K562 (cell line): ENCODE measurements around the gene IGSF3. TPM values are rescaled to one million over a fixed set of nuclear protein-coding genes. Genes with fewer than 3 reads are reported as not detected.
A peak's percentile ranks its signal among the peaks of the same experiment; 100 is the strongest.

Experiments used
- BCLAF1 ChIP-seq, 2 experiments: fragments of 450-650 bp in 1 of 2; IDR thresholded peaks; 2 replicates each; pipeline ENCODE4 v1.6.1; 2011 to 2017; ENCODE audit warnings: low read depth in 2 of 2, antibody characterized with exemption in 1 of 2, borderline replicate concordance in 1 of 2, low read length in 1 of 2, mild to moderate bottlenecking in 1 of 2, mixed read lengths in 1 of 2; ENCODE audit not compliant: control insufficient read depth in 1 of 2
- CBX5 ChIP-seq: IDR thresholded peaks from 2 replicates; pipeline ENCODE4 v1.6.1; 2014; ENCODE audit warnings: low read depth, borderline replicate concordance
- CTBP1 ChIP-seq: fragments of 450-650 bp; IDR thresholded peaks from 2 replicates; pipeline ENCODE4 v1.6.1; 2016; ENCODE audit warnings: borderline replicate concordance
- E2F1 ChIP-seq: sonication (generic); formaldehyde crosslinking; IDR thresholded peaks from 2 replicates; pipeline ENCODE4 v1.8.1; 2023; ENCODE audit warnings: mild to moderate bottlenecking, missing genetic modification reagents, moderate library complexity
- E2F3 ChIP-seq: fragments of 250-450 bp; sonication (Bioruptor Pico); IDR thresholded peaks from 2 replicates; pipeline ENCODE4 v1.4.0; 2020; ENCODE audit warnings: mild to moderate bottlenecking
- EWSR1 ChIP-seq: fragments of 450-650 bp; IDR thresholded peaks from 2 replicates; pipeline ENCODE4 v1.6.1; 2018; ENCODE audit warnings: borderline replicate concordance, mild to moderate bottlenecking, low read depth, moderate library complexity; ENCODE audit not compliant: partially characterized antibody
- HEY1 ChIP-seq: fragments of 250-450 bp; sonication (Bioruptor Pico); IDR thresholded peaks from 2 replicates; pipeline ENCODE4 v1.5.0; 2020; ENCODE audit warnings: mild to moderate bottlenecking, moderate library complexity, borderline replicate concordance
- HIVEP1 ChIP-seq: fragments of 250-450 bp; sonication (Bioruptor Pico); IDR thresholded peaks from 2 replicates; pipeline ENCODE4 v1.4.0; 2020; ENCODE audit warnings: mild to moderate bottlenecking
- KDM1A ChIP-seq, 2 experiments: fragments of 450-650 bp; IDR thresholded peaks; 2 replicates each; pipeline ENCODE4 v1.6.1; 2016; ENCODE audit warnings: mild to moderate bottlenecking in 2 of 2
- KLF6 ChIP-seq: fragments of 250-450 bp; sonication (Bioruptor Pico); IDR thresholded peaks from 2 replicates; pipeline ENCODE4 v1.4.0; 2020; ENCODE audit warnings: mild to moderate bottlenecking, moderate library complexity, borderline replicate concordance
- L3MBTL2 ChIP-seq: fragments of 450-650 bp; IDR thresholded peaks from 2 replicates; pipeline ENCODE4 v1.6.1; 2016; ENCODE audit warnings: mild to moderate bottlenecking, moderate library complexity
- MTA1 ChIP-seq: fragments of 450-650 bp; IDR thresholded peaks from 2 replicates; pipeline ENCODE4 v1.6.1; 2017; ENCODE audit warnings: borderline replicate concordance
- NFRKB ChIP-seq: fragments of 450-650 bp; IDR thresholded peaks from 2 replicates; pipeline ENCODE4 v1.6.1; 2016; ENCODE audit warnings: low read depth
- RAD21 ChIP-seq, 2 experiments: fragments of 250-450 bp in 1 of 2; fragments of 450-650 bp in 1 of 2; sonication (Bioruptor Pico) in 1 of 2; formaldehyde crosslinking in 1 of 2; IDR thresholded peaks in 1 of 2; conservative IDR thresholded peaks in 1 of 2; 2 replicates each; pipeline versions ENCODE4 v1.4.0 to v1.8.0; 2020 to 2022; ENCODE audit warnings: mild to moderate bottlenecking in 2 of 2, moderate library complexity in 1 of 2
- RB1 ChIP-seq: fragments of 450-650 bp; IDR thresholded peaks from 2 replicates; pipeline ENCODE4 v1.6.1; 2017; ENCODE audit warnings: low read depth, mild to moderate bottlenecking
- RBM22 ChIP-seq: fragments of 200-400 bp; formaldehyde crosslinking; IDR thresholded peaks from 2 replicates; pipeline ENCODE4 v1.6.1; 2018; ENCODE audit warnings: low read length, low read depth; ENCODE audit not compliant: poor library complexity, severe bottlenecking
- RFX7 ChIP-seq: fragments of 250-450 bp; sonication (Bioruptor Pico); IDR thresholded peaks from 2 replicates; pipeline ENCODE4 v1.5.1; 2021; ENCODE audit warnings: mild to moderate bottlenecking
- SIN3A ChIP-seq, 2 experiments: fragments of 150-350 bp in 1 of 2; IDR thresholded peaks; 2 replicates each; pipeline ENCODE4 v1.6.1; 2011 to 2016; ENCODE audit warnings: borderline replicate concordance in 2 of 2, low read depth in 2 of 2, low read length in 2 of 2, mild to moderate bottlenecking in 2 of 2, moderate library complexity in 2 of 2; ENCODE audit not compliant: control insufficient read depth in 1 of 2
- TEAD2 ChIP-seq: fragments of 450-650 bp; IDR thresholded peaks from 2 replicates; pipeline ENCODE4 v1.6.1; 2016; ENCODE audit warnings: missing genetic modification characterization, control low read depth, missing compliant biosample characterization
- USF1 ChIP-seq: sonication (generic); formaldehyde crosslinking; IDR thresholded peaks from 2 replicates; pipeline ENCODE4 v1.9.0; 2022; ENCODE audit warnings: mild to moderate bottlenecking, missing genetic modification reagents
- ZNF197 ChIP-seq: fragments of 200-800 bp; sonication (Bioruptor generic); IDR thresholded peaks from 2 replicates; pipeline ENCODE4 v1.6.1; 2016; ENCODE audit warnings: low read depth, missing genetic modification characterization, missing compliant biosample characterization
- ZNF324 ChIP-seq: fragments of 250-450 bp; sonication (Bioruptor Pico); IDR thresholded peaks from 2 replicates; pipeline ENCODE4 v1.4.0; 2020; ENCODE audit warnings: mild to moderate bottlenecking
- ZNF561 ChIP-seq: fragments of 450-650 bp; formaldehyde crosslinking; conservative IDR thresholded peaks from 2 replicates; pipeline ENCODE4 v1.4.0; 2020; ENCODE audit warnings: mild to moderate bottlenecking, moderate library complexity
- ZNF830 ChIP-seq: fragments of 250-450 bp; sonication (Bioruptor Pico); IDR thresholded peaks from 2 replicates; pipeline ENCODE4 v1.5.0; 2021; ENCODE audit warnings: mild to moderate bottlenecking
- polyA plus RNA-seq, 8 experiments: library from polyadenylated mRNA; depleted of rRNA in 4 of 8; stranded (reverse) in 5 of 8; unstranded in 3 of 8; fragments of >200 nt; fragmentation: Nextera tagmentation in 2 of 8; fragmentation: Illumina TruSeq in 1 of 8; extraction: Ambion mirVana in 2 of 8; extraction: Trizol in 1 of 8; gene quantifications; 2 replicates each; pipeline versions ENCODE4 v1.2.1 to v1.2.3, GENCODE V29; 2011 to 2014; ENCODE audit warnings: inconsistent platforms in 1 of 8, missing spikeins in 1 of 8
- total RNA-seq, 7 experiments: library from RNA; depleted of rRNA in 6 of 7; stranded (reverse); fragments of >200 nt in 6 of 7; fragmentation: Illumina TruSeq in 2 of 7; extraction: Trizol in 2 of 7; gene quantifications; 2 replicates each; pipeline versions ENCODE4 v1.2.1 to v1.2.3, GENCODE V29; 2011 to 2021; ENCODE audit warnings: low replicate concordance in 1 of 7

Gene IGSF3
- total and polyA plus RNA-seq, 9 of the 15 experiments (the other 6 are each of a cell fraction or from before 2014, with no cell fraction given): 1.1 to 15.0 (median 8.3) TPM

- TF ChIP-seq BCLAF1 (IDR thresholded peaks at IDR 0.05; ENCODE audit: borderline replicate concordance in 1 of 2, control insufficient read depth in 1 of 2, low read depth in 2 of 2, low read length in 1 of 2) (no peak), RFX7 (CRISPR knock-in tag) (no peak), HEY1 (CRISPR knock-in tag) (no peak), HIVEP1 (CRISPR knock-in tag) (no peak), SIN3A (IDR thresholded peaks at IDR 0.05; ENCODE audit: borderline replicate concordance in 2 of 2, control insufficient read depth in 1 of 2, low read depth in 2 of 2, low read length in 2 of 2) (no peak), ZNF561 (CRISPR knock-in tag) (no peak), KDM1A (IDR thresholded peaks at IDR 0.05) (peak in 1 of 2 experiments; percentile 49), ZNF324 (CRISPR knock-in tag) (no peak), USF1 (CRISPR knock-in tag) (no peak), E2F1 (CRISPR knock-in tag) (no peak), RB1 (no peak), KLF6 (no peak), NFRKB (no peak), ZNF830 (CRISPR knock-in tag) (no peak), CBX5 (no peak), RBM22 (no peak), ZNF197 (CRISPR knock-in tag) (no peak), CTBP1 (no peak; the same call in none of the 2 replicates), MTA1 (peak; percentile 16; the same call in 1 of the 2 replicates), E2F3 (no peak), RAD21 (CRISPR knock-in tag; conservative IDR thresholded peaks at IDR 0.05 in 1 of 2, IDR thresholded peaks at IDR 0.05 in 1 of 2) (no peak), L3MBTL2 (peak; percentile 42), EWSR1 (no peak), TEAD2 (no peak)
Measured at GRCh38 chr1:116569776-116570357, 97.7 kb downstream of the IGSF3 start (continued).
